ENCODE results near the gene OR56B1.
"Not testable (repeated sequence)": the region's sequence is repeated elsewhere in the genome, so short reads cannot be mapped to it uniquely, and the experiment has no call there.

OR56B1 gene

DNA sequence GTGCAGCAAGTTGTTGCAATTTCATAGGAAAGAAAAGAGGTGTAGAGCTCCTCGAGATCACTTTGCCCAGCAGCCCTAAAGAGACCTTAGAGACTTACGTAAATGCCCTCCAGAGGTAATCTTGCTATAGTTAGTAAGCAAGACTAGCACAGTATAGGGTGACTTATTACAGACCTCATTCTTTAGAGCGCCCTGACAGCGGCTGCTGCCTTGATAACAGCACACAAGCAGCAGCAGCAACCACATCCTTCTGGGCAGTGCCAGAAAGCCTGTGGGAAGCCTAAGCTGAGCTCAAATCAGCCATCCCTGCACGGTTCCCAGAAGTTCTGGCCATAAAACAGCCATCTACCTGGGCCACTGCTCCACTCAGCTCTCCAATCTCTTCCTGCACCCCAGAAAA lies 22.6 kb upstream of the OR56B1 start:
- TF ChIP-seq, protein P1, sequence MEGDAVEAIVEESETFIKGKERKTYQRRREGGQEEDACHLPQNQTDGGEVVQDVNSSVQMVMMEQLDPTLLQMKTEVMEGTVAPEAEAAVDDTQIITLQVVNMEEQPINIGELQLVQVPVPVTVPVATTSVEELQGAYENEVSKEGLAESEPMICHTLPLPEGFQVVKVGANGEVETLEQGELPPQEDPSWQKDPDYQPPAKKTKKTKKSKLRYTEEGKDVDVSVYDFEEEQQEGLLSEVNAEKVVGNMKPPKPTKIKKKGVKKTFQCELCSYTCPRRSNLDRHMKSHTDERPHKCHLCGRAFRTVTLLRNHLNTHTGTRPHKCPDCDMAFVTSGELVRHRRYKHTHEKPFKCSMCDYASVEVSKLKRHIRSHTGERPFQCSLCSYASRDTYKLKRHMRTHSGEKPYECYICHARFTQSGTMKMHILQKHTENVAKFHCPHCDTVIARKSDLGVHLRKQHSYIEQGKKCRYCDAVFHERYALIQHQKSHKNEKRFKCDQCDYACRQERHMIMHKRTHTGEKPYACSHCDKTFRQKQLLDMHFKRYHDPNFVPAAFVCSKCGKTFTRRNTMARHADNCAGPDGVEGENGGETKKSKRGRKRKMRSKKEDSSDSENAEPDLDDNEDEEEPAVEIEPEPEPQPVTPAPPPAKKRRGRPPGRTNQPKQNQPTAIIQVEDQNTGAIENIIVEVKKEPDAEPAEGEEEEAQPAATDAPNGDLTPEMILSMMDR (IDR thresholded peaks at IDR 0.05; ENCODE audit: low read length): no peak
- no peak for TF ChIP-seq EZH2 (IDR thresholded peaks at IDR 0.05; ENCODE audit: borderline replicate concordance, low read length)
- H3K4me1 ChIP-seq (ENCODE audit: insufficient read depth, low read length, severe bottlenecking): no peaks in the 10 kb centered on the region

DNA sequence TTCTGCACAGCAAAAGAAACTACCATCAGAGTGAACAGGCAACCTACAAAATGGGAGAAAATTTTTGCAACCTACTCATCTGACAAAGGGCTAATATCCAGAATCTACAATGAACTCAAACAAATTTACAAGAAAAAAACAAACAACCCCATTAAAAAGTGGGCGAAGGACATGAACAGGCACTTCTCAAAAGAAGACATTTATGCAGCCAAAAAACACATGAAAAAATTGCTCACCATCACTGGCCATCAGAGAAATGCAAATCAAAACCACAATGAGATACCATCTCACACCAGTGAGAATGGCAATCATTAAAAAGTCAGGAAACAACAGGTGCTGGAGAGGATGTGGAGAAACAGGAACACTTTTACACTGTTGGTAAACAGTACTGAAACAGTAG lies 19.7 kb upstream of the OR56B1 start:
- not testable (repeated sequence) for H3K9me3 ChIP-seq (ENCODE audit: low read length); H3K36me3 ChIP-seq (ENCODE audit: insufficient read depth, low read length); H3K79me2 ChIP-seq (ENCODE audit: insufficient read depth, low read length); H3K4me1 ChIP-seq (ENCODE audit: insufficient read depth, low read length, severe bottlenecking); H3K9me2 ChIP-seq (ENCODE audit: low read depth, low read length); H3K27ac ChIP-seq (ENCODE audit: low read depth, low read length, poor library complexity, severe bottlenecking); H3F3A ChIP-seq (ENCODE audit: insufficient read depth, low read length); H3K4me3 ChIP-seq (ENCODE audit: low read depth, low read length, poor library complexity, severe bottlenecking); H3K9ac ChIP-seq (ENCODE audit: low read length); H3K27me3 ChIP-seq (ENCODE audit: insufficient read depth, low read length); H3K4me2 ChIP-seq (ENCODE audit: low read length); H2AFZ ChIP-seq (ENCODE audit: low read length); H4K20me1 ChIP-seq (ENCODE audit: insufficient read depth, low read length)

More for the DNA sequence above, 22.6 kb upstream of the OR56B1 start:
- Histone ChIP-seq H4K20me1 (ENCODE audit: insufficient read depth, low read length) (no peaks in the 10 kb centered on the region), H3K9me3 (ENCODE audit: low read length) (no peaks in the 10 kb centered on the region), H3K4me3 (ENCODE audit: low read depth, low read length, poor library complexity, severe bottlenecking) (no peak overlapping the region), H3K36me3 (ENCODE audit: insufficient read depth, low read length) (peaks cover 8% of the 10 kb centered on the region; the same call in 1 of the 2 replicates), H3K27me3 (ENCODE audit: insufficient read depth, low read length) (no peaks in the 10 kb centered on the region), H3F3A (ENCODE audit: insufficient read depth, low read length) (no peaks in the 10 kb centered on the region), H3K4me2 (ENCODE audit: low read length) (no peak overlapping the region), H3K9ac (ENCODE audit: low read length) (no peak overlapping the region), H3K27ac (ENCODE audit: low read depth, low read length, poor library complexity, severe bottlenecking) (no peak overlapping the region), H3K9me2 (ENCODE audit: low read depth, low read length) (no peaks in the 10 kb centered on the region), H2AFZ (ENCODE audit: low read length) (no peak overlapping the region), H3K79me2 (ENCODE audit: insufficient read depth, low read length) (no peaks in the 10 kb centered on the region)

DNA sequence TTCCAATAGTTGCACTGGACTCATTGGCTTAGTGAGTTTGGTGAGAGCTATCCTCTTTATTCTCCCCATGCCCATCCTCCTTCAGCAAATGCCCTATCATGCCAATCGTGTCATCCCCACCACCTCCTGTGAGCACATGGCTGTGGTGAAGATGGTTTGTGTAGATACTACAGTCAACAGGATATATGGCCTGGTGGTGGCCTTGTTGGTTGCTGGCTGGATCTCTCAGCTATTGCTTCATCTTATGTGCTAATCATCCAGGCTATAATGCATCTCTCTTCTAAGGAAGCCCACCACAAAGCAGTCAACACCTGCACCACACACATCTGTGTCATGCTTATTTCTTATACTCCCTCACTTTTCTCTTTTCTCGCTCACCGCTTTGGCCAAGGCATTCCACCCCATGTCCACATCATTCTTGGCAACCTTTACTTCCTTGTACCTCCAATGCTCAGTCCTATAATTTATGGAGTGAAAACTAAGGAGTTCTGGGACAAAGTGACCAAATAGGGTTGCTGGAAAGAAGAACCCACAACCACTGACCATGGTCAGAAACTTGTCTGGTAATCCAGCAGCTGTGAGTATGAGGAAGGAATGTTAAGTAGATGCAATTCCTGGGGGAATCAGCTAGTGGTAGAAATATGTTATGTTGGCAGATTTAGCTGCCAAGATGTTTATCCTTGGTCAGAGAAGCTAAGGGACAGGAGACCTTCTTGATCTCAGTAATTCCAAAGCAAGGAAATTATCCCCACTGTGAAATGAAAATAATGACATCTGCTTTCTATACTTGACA lies 16.3 kb upstream of the OR56B1 start:
- H3K9ac ChIP-seq (ENCODE audit: low read length): no peak overlapping the region
- no peak overlapping the region for H2AFZ ChIP-seq (ENCODE audit: low read length)
- no peak overlapping the region for H3K27ac ChIP-seq (ENCODE audit: low read depth, low read length, poor library complexity, severe bottlenecking)
- H3K4me3 ChIP-seq (ENCODE audit: low read depth, low read length, poor library complexity, severe bottlenecking): no peak overlapping the region
- H3F3A ChIP-seq (ENCODE audit: insufficient read depth, low read length): no peaks in the 10 kb centered on the region
- TF ChIP-seq, protein P1 (IDR thresholded peaks at IDR 0.05; ENCODE audit: low read length): no peak
- TF ChIP-seq EZH2 (IDR thresholded peaks at IDR 0.05; ENCODE audit: borderline replicate concordance, low read length): no peak
- H3K9me2 ChIP-seq (ENCODE audit: low read depth, low read length): no peaks in the 10 kb centered on the region
- H4K20me1 ChIP-seq (ENCODE audit: insufficient read depth, low read length): no peaks in the 10 kb centered on the region
- H3K4me1 ChIP-seq (ENCODE audit: insufficient read depth, low read length, severe bottlenecking): no peaks in the 10 kb centered on the region
- no peaks in the 10 kb centered on the region for H3K9me3 ChIP-seq (ENCODE audit: low read length)
- H3K4me2 ChIP-seq (ENCODE audit: low read length): no peak overlapping the region
- no peaks in the 10 kb centered on the region for H3K79me2 ChIP-seq (ENCODE audit: insufficient read depth, low read length)
- no peaks in the 10 kb centered on the region for H3K27me3 ChIP-seq (ENCODE audit: insufficient read depth, low read length)
- H3K36me3 ChIP-seq (ENCODE audit: insufficient read depth, low read length): no peaks in the 10 kb centered on the region

DNA sequence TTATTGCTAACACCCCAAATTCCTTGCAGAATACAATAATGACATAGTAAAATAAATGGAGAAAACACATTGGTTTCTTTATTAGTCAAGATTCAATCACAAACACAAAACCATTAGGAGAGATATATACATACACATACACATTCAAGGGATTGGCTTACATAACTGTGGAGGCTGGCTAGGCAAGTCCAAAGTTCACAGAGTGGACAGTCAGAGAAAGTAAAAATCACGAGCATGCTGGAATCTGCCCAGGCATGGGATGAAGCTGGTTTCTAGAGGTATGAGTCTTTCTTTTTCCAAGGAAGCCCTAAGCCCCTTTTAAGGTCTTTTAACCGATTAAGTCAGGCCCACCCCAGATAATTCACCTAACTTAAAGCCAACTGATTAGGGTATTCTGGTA lies 13.6 kb upstream of the OR56B1 start:
- no peak overlapping the region for H3K9ac ChIP-seq (ENCODE audit: low read length)
- no peaks in the 10 kb centered on the region for H3K36me3 ChIP-seq (ENCODE audit: insufficient read depth, low read length)
- no peaks in the 10 kb centered on the region for H3K9me3 ChIP-seq (ENCODE audit: low read length)
- no peaks in the 10 kb centered on the region for H3F3A ChIP-seq (ENCODE audit: insufficient read depth, low read length)
- no peak overlapping the region for H3K4me3 ChIP-seq (ENCODE audit: low read depth, low read length, poor library complexity, severe bottlenecking)
- no peak overlapping the region for H3K27ac ChIP-seq (ENCODE audit: low read depth, low read length, poor library complexity, severe bottlenecking)
- H3K4me1 ChIP-seq (ENCODE audit: insufficient read depth, low read length, severe bottlenecking): no peaks in the 10 kb centered on the region
- TF ChIP-seq, protein P1 (IDR thresholded peaks at IDR 0.05; ENCODE audit: low read length): no peak
- no peak for TF ChIP-seq EZH2 (IDR thresholded peaks at IDR 0.05; ENCODE audit: borderline replicate concordance, low read length)
- no peak overlapping the region for H3K4me2 ChIP-seq (ENCODE audit: low read length)
- H4K20me1 ChIP-seq (ENCODE audit: insufficient read depth, low read length): no peaks in the 10 kb centered on the region
- H3K9me2 ChIP-seq (ENCODE audit: low read depth, low read length): no peaks in the 10 kb centered on the region
- H2AFZ ChIP-seq (ENCODE audit: low read length): no peak overlapping the region
- no peaks in the 10 kb centered on the region for H3K79me2 ChIP-seq (ENCODE audit: insufficient read depth, low read length)
- H3K27me3 ChIP-seq (ENCODE audit: insufficient read depth, low read length): no peaks in the 10 kb centered on the region
